Upper lobe of left lung (tissue), 4 donors: Measurements from ENCODE around the gene TMEM40.

Experiments
- EP300 ChIP-seq, 4 donors: sonication (generic); formaldehyde crosslinking; IDR thresholded peaks; one replicate each; pipeline ENCODE4 v1.5.1; 2017; ENCODE audit warnings: antibody characterized with exemption in 4 of 4, control low read depth in 2 of 4
- POLR2A ChIP-seq, 4 donors: fragments of 450-650 bp; IDR thresholded peaks; one replicate each; pipeline ENCODE4 v1.5.1; 2016 to 2017; ENCODE audit warnings: antibody characterized with exemption in 4 of 4, mild to moderate bottlenecking in 2 of 4

- no peak for TF ChIP-seq EP300 (IDR thresholded peaks at IDR 0.05)
- no peak for TF ChIP-seq POLR2A (IDR thresholded peaks at IDR 0.05)
Observed at GRCh38 chr3:12741209-12741608, 17.9 kb downstream of the TMEM40 start.
